Measurements from ENCODE around the gene KRTAP10-9.

GRCh38 chr21:44644878-44645277 lies 18.0 kb downstream of the KRTAP10-9 start:
- TF ChIP-seq CHD2 (IDR thresholded peaks at IDR 0.05; ENCODE audit: low read length, partially characterized antibody) (no peak), POLR2AphosphoS5 (IDR thresholded peaks at IDR 0.05; ENCODE audit: low read depth, low read length) (no peak), EP300 (IDR thresholded peaks at IDR 0.05; ENCODE audit: borderline replicate concordance in 1 of 2, low read depth in 1 of 2, low read length in 1 of 2) (no peak), RCOR1 (IDR thresholded peaks at IDR 0.05; ENCODE audit: low read length) (no peak), IRF3 (IDR thresholded peaks at IDR 0.05; ENCODE audit: low read depth, low read length) (no peak), EZH2phosphoT487 (IDR thresholded peaks at IDR 0.05; ENCODE audit: borderline replicate concordance, low read depth) (no peak), SMC3 (IDR thresholded peaks at IDR 0.05; ENCODE audit: low read depth, low read length) (no peak)
- TF ChIP-seq, protein P1, sequence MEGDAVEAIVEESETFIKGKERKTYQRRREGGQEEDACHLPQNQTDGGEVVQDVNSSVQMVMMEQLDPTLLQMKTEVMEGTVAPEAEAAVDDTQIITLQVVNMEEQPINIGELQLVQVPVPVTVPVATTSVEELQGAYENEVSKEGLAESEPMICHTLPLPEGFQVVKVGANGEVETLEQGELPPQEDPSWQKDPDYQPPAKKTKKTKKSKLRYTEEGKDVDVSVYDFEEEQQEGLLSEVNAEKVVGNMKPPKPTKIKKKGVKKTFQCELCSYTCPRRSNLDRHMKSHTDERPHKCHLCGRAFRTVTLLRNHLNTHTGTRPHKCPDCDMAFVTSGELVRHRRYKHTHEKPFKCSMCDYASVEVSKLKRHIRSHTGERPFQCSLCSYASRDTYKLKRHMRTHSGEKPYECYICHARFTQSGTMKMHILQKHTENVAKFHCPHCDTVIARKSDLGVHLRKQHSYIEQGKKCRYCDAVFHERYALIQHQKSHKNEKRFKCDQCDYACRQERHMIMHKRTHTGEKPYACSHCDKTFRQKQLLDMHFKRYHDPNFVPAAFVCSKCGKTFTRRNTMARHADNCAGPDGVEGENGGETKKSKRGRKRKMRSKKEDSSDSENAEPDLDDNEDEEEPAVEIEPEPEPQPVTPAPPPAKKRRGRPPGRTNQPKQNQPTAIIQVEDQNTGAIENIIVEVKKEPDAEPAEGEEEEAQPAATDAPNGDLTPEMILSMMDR (IDR thresholded peaks at IDR 0.05): no peak
